ENCODE measurements around the gene CLC.
"Not testable (repeated sequence)": the region's sequence is repeated elsewhere in the genome, so short reads cannot be mapped to it uniquely, and the experiment has no call there.

Gene CLC

DNA sequence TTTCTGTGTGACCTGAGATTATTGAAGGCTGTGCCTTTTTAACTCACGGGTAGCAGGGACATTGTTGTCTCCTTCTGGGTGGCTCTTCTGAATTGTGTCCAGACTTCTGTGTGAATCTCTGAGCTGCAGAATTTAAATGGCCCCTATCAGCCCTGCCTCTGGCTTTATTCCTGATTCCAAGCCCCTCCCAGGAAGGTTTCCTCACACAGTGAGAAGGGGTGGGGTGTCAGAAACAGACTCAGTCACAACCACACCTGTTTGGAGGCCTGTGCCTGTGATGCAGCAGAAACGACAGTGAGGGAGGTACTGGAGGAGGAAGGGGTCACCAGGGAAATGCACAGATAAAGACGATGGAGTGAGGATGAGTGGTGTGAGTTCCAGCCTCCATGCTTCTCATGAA lies at the start of gene CLC:
TSS of gene CLC (minus strand) at position 139 of the 400 bp plus-strand sequence. CDS start at position 62, 77 bp downstream.
- DNase-seq = no peak

GRCh38 chr19:39780894-39781293 lies 43.1 kb upstream of the CLC start:
- DNase-seq = no peak

- DNase-seq = no peak
These were observed 40.9 kb upstream of the CLC start, which contains the start of gene LEUTX for GRCh38 chr19:39778763-39779162. TSS of gene LEUTX (plus strand) at chr19:39778854. CDS start at chr19:39778921, 67 bp downstream.

GRCh38 chr19:39768786-39769185 lies 31.0 kb upstream of the CLC start:
- no peak for DNase-seq

- no peak for DNase-seq
These were observed 30.5 kb upstream of the CLC start for GRCh38 chr19:39768334-39768733.

DNA sequence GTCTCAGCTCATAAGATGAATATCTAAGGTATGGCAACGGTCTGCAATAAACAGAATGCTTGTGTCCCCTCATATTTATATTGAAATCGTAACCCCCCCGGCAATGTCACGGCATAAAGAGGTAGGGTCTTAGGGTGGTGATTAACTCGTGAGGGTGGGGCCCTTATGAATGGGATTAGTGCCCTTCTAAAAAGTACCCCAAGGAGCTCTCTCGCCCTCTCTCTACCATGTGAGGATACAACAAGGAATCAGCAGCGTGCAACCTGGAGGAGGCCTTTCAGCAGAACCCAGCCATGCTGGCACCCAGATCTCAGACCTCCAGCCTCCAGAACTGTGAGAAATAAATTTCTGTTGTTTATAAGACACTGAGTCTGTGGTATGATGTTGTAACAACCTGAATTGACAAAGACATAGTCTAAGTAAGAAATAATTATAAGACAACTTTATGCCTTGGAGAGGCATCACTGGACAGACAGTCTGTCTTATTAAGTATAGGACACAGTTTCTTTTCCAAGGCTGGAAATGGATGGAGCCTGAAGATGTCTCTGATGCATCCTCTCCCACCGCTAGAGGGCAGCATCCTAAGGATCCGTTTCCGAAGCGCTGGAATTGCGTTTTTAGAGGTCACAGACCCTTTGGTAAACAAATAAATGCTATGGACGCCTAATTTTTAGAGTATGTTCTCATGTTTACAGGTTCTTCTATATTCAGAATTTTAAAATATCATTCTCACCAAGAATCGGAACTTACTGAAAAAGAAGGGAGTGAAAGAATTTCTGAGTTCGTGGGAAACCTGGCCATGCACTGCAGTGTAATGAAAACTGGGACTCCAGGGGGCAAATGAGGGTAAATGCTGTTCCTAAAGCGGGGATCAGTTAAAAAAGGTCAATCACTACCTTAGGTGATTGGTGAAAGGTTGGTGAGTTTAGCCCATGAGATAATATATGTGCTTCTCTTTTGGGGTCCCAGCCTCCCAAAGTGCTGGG lies 27.6 kb upstream of the CLC start:
- DNase-seq = peak; percentile 37

DNA sequence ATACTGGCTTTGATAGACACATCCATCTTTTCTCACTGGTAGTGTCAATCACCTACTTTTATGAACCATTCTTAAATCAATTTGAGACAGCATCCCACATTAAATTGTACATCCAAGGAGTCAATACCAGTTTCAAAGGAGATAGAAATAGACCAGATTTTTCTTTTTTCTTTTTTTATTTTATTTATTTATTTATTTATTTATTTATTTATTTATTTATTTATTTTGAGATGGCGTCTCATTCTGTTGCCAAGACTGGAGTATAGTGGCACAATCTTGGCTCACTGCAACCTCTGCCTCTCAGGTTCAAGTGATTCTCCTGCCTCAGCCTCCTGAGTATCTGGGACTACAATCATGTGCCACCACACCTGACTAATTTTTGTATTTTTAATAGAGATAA lies 24.0 kb upstream of the CLC start:
- not testable (repeated sequence) for DNase-seq

- DNase-seq = no peak
These were observed 21.8 kb upstream of the CLC start for GRCh38 chr19:39759457-39760184.

DNA sequence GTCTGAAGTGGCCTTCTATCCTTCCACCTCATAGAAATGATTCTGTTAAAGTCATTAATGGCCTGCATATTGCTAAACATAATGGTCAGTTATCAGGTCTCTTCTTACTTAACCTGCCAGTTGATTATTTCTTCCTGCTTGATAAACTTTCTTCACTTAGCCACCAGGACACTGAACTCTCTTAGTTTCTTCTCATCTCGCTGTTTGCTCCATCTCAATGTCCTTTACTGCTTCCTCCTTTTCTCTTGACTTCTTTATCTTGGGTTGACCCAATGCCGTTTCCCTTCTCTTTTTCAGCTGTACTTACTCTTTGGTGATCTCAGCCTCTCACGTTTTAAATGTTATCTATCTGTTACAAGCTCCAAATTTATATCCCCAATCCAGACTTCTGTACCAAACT lies 17.1 kb upstream of the CLC start:
- no peak for DNase-seq

DNA sequence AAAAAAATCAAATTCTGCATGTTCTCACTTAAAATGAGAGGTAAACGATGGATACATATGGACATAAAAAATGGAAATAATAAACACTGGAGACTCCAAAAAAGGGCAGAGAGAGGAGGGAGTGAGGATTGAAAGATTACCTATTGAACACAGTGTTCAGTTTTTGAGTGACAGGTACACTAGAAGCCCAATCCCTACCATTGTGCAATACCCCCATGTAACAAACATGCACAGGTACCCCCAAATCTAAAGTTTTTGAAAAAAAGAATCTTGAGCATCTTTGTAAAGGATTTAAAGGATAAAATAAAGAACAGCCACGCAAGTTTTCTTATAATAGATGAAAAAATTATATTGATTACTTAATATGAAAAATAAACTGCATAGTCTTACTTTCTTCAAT lies 16.7 kb upstream of the CLC start:
- no peak for DNase-seq

DNA sequence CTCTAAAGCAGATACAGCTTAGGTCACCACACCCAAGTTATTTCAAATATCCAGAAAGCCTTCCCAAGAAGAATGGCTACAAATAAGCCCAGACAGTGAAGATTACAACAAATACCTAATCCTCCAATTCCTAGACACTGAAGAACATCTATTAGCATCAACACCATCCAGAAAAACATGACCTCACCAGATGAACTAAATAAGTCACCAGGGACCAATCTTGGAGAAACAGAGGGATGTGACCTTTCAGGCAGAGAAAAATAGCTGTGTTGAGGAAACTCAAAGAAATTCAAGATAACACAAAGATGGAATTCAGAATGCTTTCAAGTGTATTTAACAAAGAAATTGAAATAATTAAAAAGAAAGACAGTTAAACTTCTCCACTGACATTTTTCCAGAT lies 15.0 kb upstream of the CLC start:
- no peak for DNase-seq

- DNase-seq = no peak
These were observed 14.6 kb upstream of the CLC start for GRCh38 chr19:39752390-39752789.

- DNase-seq = no peak
These were observed 12.2 kb upstream of the CLC start for GRCh38 chr19:39749981-39750380.

GRCh38 chr19:39746836-39747529 lies 9.2 kb upstream of the CLC start:
- DNase-seq = no peak

- DNase-seq = no peak
These were observed 7.8 kb upstream of the CLC start for GRCh38 chr19:39745643-39746042.

DNA sequence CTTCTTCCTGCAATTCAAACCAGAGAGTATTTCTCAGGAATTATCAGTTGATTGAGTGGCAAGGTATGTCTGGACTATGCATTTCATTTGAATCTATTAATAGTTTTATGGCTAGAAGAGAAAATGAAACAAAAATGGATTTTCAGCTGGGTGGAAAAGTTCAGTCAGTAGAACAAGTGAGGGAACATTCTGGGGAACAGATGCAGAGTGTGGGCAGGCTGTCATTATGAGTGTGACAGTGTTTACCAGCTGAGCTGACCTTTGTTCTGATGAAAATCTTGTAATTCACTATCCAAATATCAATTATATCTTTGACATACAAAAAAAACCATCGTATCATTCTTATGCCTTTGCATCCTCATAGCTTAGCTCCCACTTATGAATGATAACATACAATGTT lies 2.6 kb upstream of the CLC start:
- DNase-seq = no peak

DNA sequence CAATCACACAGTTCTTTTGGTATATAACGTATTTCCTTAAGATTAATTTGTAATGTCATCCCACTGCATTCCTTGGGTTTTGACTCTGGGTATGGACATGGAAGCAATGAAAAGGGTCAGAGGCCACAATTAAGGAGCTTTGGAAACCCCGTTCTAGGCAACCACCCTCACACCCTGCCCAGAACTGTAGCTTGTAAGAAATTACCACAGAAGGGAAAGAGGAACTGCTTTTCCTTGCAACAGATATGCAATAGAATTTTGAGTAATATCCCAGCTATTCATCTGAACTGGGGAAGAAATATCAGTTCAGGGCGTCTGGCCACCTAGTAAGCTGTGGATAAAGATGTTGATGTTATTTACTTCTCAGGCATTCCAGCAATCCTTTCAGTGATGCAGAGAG lies 985 bp upstream of the CLC start:
- no peak for DNase-seq

- no peak for DNase-seq
These were observed 478 bp downstream of the CLC start for GRCh38 chr19:39737351-39737750.

- no peak for DNase-seq
These were observed 1.7 kb downstream of the CLC start for GRCh38 chr19:39736088-39736487.

GRCh38 chr19:39735688-39736087 lies 2.1 kb downstream of the CLC start:
- DNase-seq = no peak

DNA sequence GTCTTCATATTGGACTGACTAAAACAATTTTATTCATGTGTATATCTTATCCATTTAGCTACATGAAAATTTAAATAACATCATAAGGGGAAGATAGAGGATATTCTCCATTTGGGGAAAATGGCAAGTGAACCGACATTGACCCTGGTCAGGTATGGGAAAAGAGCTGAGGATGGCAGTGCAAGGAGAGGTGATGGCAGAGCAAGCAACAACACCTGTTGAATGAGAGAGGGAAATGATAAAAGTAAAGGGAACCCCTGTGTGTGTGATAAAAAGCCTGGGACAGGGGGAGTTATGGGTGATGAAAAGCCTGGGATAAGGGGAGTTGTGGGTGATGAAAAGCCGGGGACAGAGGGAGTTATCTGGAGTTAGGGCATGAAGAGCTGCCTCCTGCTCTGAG lies 4.0 kb downstream of the CLC start:
- no peak for DNase-seq

DNA sequence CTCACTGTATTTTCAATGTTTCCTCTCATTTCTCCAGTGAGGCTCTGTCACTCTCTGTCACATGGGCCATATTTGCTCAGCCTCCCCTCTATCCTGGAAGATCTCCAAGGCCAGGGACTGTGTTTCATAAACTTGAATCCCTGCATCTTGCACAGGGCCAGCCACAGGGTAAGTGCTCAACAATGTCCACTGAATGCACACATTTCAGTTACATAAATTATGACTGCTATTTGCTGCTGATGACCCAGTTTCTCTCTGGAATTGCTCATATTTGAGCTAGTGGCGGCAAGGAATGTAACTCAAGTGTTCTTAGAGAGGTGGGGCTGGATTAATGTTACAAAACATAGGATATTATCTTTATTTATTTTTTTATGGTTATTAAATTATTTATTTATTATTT lies 6.1 kb downstream of the CLC start:
- no peak for DNase-seq

GRCh38 chr19:39729594-39729993 lies 8.2 kb downstream of the CLC start:
- no peak for DNase-seq

All from NCI-H2171 (cell line).